ENCODE data around the gene MS4A10.

- TF ChIP-seq CTCF (optimal IDR thresholded peaks at IDR 0.05 in 1 of 3, IDR thresholded peaks at IDR 0.05 in 1 of 3, conservative IDR thresholded peaks at IDR 0.05 in 1 of 3; ENCODE audit: extremely low read depth in 1 of 3, insufficient read depth in 2 of 3, low read length in 3 of 3) (no peak), EZH2 (IDR thresholded peaks at IDR 0.05; ENCODE audit: low read length) (no peak)
Measured at GRCh38 chr11:60847281-60847680, 62.1 kb downstream of the MS4A10 start.
